Transverse colon (tissue), 4 donors: ENCODE measurements around the gene PRUNE1. TPM values are rescaled to one million over a fixed set of nuclear protein-coding genes. Genes with fewer than 3 reads are reported as not detected.
A peak's percentile ranks its signal among the peaks of the same experiment; 100 is the strongest.

Source experiments
- DNase-seq: peaks from one replicate; pipeline ENCODE4 v3.0.0-alpha.2; 2019
- H3K27ac ChIP-seq, 4 donors: fragments of 200-600 bp; sonication (generic); 2 replicates each; pipeline ENCODE4 v1.5.1; 2016 to 2018; ENCODE audit warnings: inconsistent platforms in 4 of 4
- H3K27me3 ChIP-seq: fragments of 200-600 bp; sonication (generic); 2 replicates; pipeline ENCODE4 v1.5.1; 2017; ENCODE audit warnings: inconsistent platforms
- H3K36me3 ChIP-seq, 4 donors: fragments of 200-600 bp; sonication (generic); 2 replicates each; pipeline ENCODE4 v1.5.1; 2017 to 2019; ENCODE audit warnings: inconsistent platforms in 4 of 4
- H3K4me1 ChIP-seq, 4 donors: fragments of 200-600 bp; sonication (generic); 2 replicates each; pipeline ENCODE4 v1.5.1; 2017 to 2020; ENCODE audit warnings: inconsistent platforms in 4 of 4
- H3K4me3 ChIP-seq, 4 donors: fragments of 200-600 bp; sonication (generic); 1 replicate in 1 of 4; 2 replicates in 3 of 4; pipeline versions ENCODE4 v1.5.1 to v1.6.1; 2017 to 2019; ENCODE audit warnings: inconsistent platforms in 4 of 4
- H3K9me3 ChIP-seq, 2 donors: fragments of 200-600 bp; sonication (generic); 2 replicates each; pipeline ENCODE4 v1.5.1; 2017 to 2019; ENCODE audit warnings: inconsistent platforms in 2 of 2
- EP300 ChIP-seq: sonication (generic); formaldehyde crosslinking; IDR thresholded peaks from one replicate; pipeline ENCODE4 v1.6.1; 2017; ENCODE audit warnings: antibody characterized with exemption, low read depth
- POLR2A ChIP-seq: fragments of 450-650 bp; IDR thresholded peaks from one replicate; pipeline ENCODE4 v1.6.1; 2016; ENCODE audit warnings: antibody characterized with exemption, mild to moderate bottlenecking, moderate library complexity
- POLR2AphosphoS5 ChIP-seq, 3 donors: sonication (generic); formaldehyde crosslinking; IDR thresholded peaks; one replicate each; pipeline ENCODE4 v1.6.1; 2016; ENCODE audit warnings: antibody characterized with exemption in 3 of 3
- WGBS, 2 donors: methylation state at CpG; one replicate each; pipeline ENCODE4 v1.1.5; 2018; ENCODE audit warnings: low coverage in 1 of 2; 5-methylcytosine and 5-hydroxymethylcytosine counted together
- in situ Hi-C, 4 donors: fragments of 200-750 bp; cut with MboI; loops; one replicate each; pipeline versions ENCODE4 v1.15.0 to v1.15.1; 2017; ENCODE audit warnings: low sequenced_read_pairs in 3 of 4, low pct_ligation_motif_present in 1 of 4, low pct_unique_long_range_greater_than_20kb in 1 of 4
- intact Hi-C: fragments of 100-400 bp; cut with DNase I; formaldehyde crosslinking; loops from one replicate; pipeline ENCODE4 v1.15.1; 2023; ENCODE audit warnings: low total_unique reads
- total RNA-seq, 4 donors: library from RNA; depleted of rRNA; stranded (reverse); fragments of >200 nt; gene quantifications; one replicate each; pipeline ENCODE4 v1.1.0, GENCODE V29; 2016
- TF ChIP-seq, protein P1 (sequence below), 5 experiments: fragments of 200-600 bp in 3 of 5; fragments of 450-650 bp in 2 of 5; sonication (generic) in 3 of 5; IDR thresholded peaks; 1 replicate in 2 of 5; 2 replicates in 3 of 5; pipeline ENCODE4 v1.5.1; 2016 to 2017; ENCODE audit warnings: antibody characterized with exemption in 5 of 5, inconsistent platforms in 3 of 5, mild to moderate bottlenecking in 2 of 5, moderate library complexity in 1 of 5

Gene PRUNE1
- total RNA-seq, 4 donors from 2014 or later: 9.0 to 80.4 (median 26.8) TPM

DNA sequence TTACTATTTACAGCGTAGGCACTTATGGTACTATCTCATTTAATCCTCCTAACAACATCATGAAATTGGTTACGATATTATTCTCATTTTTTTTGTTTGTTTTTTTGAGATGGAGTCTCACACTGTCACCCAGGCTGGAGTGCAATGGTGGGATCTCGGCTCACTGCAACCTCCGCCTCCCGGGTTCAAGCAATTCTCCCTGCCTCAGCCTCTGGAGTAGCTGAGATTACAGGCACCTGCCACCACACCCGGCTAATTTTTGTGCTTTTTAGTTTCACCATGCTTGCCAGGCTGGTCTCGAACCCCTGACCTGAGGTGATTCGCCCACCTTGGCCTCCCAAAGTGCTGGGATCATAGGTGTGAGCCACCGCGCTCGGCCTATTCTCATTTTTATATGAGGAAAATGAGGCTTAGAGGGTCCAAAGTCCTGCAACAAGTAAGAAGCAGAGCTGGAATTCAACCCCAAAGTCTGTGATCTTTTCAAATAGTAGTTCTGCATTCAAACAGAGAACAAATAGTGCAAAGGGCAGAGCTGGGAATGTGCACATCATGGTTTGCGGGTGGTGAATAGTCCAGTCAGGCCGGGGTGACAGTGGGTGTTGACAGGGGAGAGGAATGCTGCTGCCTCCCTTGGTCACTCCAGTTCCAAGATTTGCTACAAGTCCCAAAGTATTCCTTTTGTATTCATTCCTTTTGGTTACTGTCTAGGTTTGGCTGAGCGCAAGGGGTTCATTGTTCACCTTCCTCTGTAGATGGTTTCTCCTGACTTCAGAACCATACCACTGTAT is 4.6 kb downstream of the PRUNE1 start:
- in situ Hi-C loops: loop anchor here in 1 of 4 donors (10.0 kb wide), 1 partner anchor 142 kb away; the partner anchor contains the start of gene TNFAIP8L2

DNA sequence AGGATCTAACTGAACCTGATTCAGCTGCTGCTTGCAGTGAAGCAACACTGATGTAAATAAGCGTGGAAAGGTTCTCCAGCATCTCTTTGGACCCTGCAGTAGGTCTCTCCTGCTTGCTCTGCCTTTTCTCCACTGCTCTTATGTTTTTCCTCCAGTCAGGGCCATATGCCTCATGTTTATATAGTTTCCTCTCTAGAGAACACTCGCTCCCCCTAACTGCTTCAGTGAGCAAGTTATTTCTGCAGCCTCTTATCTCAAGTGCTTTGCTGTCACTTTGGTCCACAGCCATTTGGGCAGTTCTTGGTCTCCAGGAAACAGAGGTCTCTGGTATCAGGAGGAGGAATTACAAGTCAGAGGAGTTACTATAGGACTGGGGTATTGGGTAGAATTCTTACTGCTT is 5.3 kb downstream of the PRUNE1 start:
- H3K27me3 ChIP-seq: no peaks in the 10 kb centered on the region
- H3K4me3 ChIP-seq: no peak overlapping the region
- DNase-seq: no peak
- intact Hi-C loops: no loop called here
- peaks cover 19 to 65% (median 35%) of the 10 kb centered on the region in 4 donors for H3K4me1 ChIP-seq
- WGBS, 2 donors: 37% methylated on average over 2 of the region's 2 CpGs; no CpG with 5 or more reads in 1 of the 2 donors
- in situ Hi-C loops: loop anchor here in 1 of 4 donors (10.0 kb wide), 1 partner anchor 141 kb away; the partner anchor contains the start of gene TNFAIP8L2
- peak overlapping the region; percentile 65 to 80 (median 77) for H3K27ac ChIP-seq
- no peaks in the 10 kb centered on the region for H3K36me3 ChIP-seq
- TF ChIP-seq POLR2AphosphoS5 (IDR thresholded peaks at IDR 0.05): no peak
- no peak for TF ChIP-seq POLR2A
- TF ChIP-seq EP300: no peak
- TF ChIP-seq, protein P1, sequence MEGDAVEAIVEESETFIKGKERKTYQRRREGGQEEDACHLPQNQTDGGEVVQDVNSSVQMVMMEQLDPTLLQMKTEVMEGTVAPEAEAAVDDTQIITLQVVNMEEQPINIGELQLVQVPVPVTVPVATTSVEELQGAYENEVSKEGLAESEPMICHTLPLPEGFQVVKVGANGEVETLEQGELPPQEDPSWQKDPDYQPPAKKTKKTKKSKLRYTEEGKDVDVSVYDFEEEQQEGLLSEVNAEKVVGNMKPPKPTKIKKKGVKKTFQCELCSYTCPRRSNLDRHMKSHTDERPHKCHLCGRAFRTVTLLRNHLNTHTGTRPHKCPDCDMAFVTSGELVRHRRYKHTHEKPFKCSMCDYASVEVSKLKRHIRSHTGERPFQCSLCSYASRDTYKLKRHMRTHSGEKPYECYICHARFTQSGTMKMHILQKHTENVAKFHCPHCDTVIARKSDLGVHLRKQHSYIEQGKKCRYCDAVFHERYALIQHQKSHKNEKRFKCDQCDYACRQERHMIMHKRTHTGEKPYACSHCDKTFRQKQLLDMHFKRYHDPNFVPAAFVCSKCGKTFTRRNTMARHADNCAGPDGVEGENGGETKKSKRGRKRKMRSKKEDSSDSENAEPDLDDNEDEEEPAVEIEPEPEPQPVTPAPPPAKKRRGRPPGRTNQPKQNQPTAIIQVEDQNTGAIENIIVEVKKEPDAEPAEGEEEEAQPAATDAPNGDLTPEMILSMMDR (IDR thresholded peaks at IDR 0.05): no peak
- H3K9me3 ChIP-seq: no peaks in the 10 kb centered on the region

More for the DNA sequence above, 4.6 kb downstream of the PRUNE1 start:
- whole genome bisulfite sequencing, 2 donors: 64 to 90% methylated on average over 6 to 14 of the region's 14 CpGs
- H3K4me3 ChIP-seq: no peak overlapping the region
- no peaks in the 10 kb centered on the region for H3K27me3 ChIP-seq
- H3K36me3 ChIP-seq: no peaks in the 10 kb centered on the region
- intact Hi-C loops: no loop called here
- peaks cover 20 to 68% (median 37%) of the 10 kb centered on the region in 4 donors for H3K4me1 ChIP-seq
- TF ChIP-seq, protein P1 (IDR thresholded peaks at IDR 0.05): no peak
- no peak for TF ChIP-seq EP300
- peak in 2 of 3 donors; percentile 17 to 31 for TF ChIP-seq POLR2AphosphoS5 (IDR thresholded peaks at IDR 0.05)
- no peak for TF ChIP-seq POLR2A
- H3K9me3 ChIP-seq: no peaks in the 10 kb centered on the region
- DNase-seq: peak; percentile 59
- H3K27ac ChIP-seq: peak overlapping the region; percentile 65 to 80 (median 77)

DNA sequence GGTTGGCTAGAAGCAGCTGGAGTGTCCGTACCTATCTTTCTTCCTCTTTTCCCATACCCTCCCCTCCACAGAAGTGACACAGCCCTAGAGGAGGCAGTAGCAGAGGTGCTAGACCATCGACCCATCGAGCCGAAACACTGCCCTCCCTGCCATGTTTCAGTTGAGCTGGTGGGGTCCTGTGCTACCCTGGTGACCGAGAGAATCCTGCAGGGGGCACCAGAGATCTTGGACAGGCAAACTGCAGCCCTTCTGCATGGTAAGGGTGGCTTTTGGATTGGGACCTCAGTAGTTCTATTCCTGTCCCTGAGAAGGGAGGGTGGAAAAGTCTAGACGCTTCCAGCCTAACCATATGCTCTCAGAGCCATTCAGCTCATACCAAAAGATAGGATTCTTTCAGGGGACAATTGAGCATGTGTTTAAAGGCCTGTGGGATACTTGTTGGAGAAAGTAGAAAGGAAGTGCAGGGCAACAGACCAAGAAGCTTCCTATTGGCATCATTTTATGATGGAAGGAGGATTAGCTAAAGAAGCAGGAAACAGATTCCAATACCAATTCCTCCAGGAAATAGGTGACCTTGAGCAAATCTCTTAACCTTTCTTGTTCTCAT is 16.4 kb downstream of the PRUNE1 start:
- H3K4me1 ChIP-seq: peaks cover 0 to 8% (median 0%) of the 10 kb centered on the region in 4 donors
- peaks cover 0 to 37% (median 15%) of the 10 kb centered on the region in 4 donors for H3K36me3 ChIP-seq
- no peak overlapping the region for H3K4me3 ChIP-seq
- in situ Hi-C loops (loop anchor here in 2 of 4 donors (10.0 to 25.0 kb wide), 2 partner anchors 130 to 138 kb away; partner anchors contain the start of genes TNFAIP8L2 (in 2 of the 2), LYSMD1 (in 1 of the 2) and SCNM1 (in 1 of the 2)), intact Hi-C loops (no loop called here)
- no peaks in the 10 kb centered on the region for H3K27me3 ChIP-seq
- peak; percentile 85 for DNase-seq
- no peak for TF ChIP-seq POLR2AphosphoS5 (IDR thresholded peaks at IDR 0.05)
- TF ChIP-seq, protein P1 (IDR thresholded peaks at IDR 0.05): peak; percentile 70 to 75 (median 72)
- TF ChIP-seq EP300: no peak
- no peak for TF ChIP-seq POLR2A
- H3K27ac ChIP-seq: peak overlapping the region in 2 of 4 donors; percentile 13 to 52
- WGBS, 2 donors: 39% methylated on average over 6 of the region's 6 CpGs; no CpG with 5 or more reads in 1 of the 2 donors
- H3K9me3 ChIP-seq: no peaks in the 10 kb centered on the region

DNA sequence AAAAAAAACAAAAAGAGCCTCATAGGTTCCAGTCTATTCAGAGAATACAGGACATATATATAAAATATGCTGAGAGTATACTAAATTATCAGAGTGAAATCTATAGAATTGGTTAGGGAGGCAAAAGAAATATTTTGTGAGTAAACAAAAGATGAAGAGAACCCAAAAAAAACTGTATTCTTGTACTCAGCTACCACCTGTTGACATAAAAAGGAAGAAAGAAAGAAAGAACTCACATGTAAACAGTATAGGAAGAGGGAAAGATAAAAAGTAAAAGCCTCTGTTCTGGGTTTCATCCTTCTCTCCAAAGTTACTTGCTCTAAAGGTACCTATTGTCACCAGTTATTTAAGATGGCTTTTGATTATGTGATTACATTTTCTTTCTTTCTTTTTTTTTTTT is 18.2 kb downstream of the PRUNE1 start:
- Histone ChIP-seq H3K36me3 (peaks cover 0 to 28% (median 13%) of the 10 kb centered on the region in 4 donors), H3K4me1 (peaks cover 0 to 8% (median 0%) of the 10 kb centered on the region in 4 donors), H3K4me3 (no peak overlapping the region), H3K27me3 (no peaks in the 10 kb centered on the region), H3K27ac (no peak overlapping the region), H3K9me3 (no peaks in the 10 kb centered on the region)
- no peak for TF ChIP-seq POLR2AphosphoS5 (IDR thresholded peaks at IDR 0.05)
- TF ChIP-seq, protein P1 (IDR thresholded peaks at IDR 0.05): no peak
- no peak for TF ChIP-seq EP300
- TF ChIP-seq POLR2A: no peak
- intact Hi-C loops: no loop called here
- in situ Hi-C loops: loop anchor here in 2 of 4 donors (10.0 to 25.0 kb wide), 2 partner anchors 128 to 136 kb away; partner anchors contain the start of genes TNFAIP8L2 (in 2 of the 2), LYSMD1 (in 1 of the 2) and SCNM1 (in 1 of the 2)
- DNase-seq: no peak
